Jurkat, Clone E6-1 (cell line): ENCODE results near the gene EME1.

Source experiments
- DNase-seq: peaks from one replicate; pipeline ENCODE4 v3.0.0-alpha.2; 2011; ENCODE audit warnings: low read depth, low spot score
- H3K4me3 ChIP-seq: 2 replicates; pipeline ENCODE4 v1.5.1; 2011; ENCODE audit warnings: mild to moderate bottlenecking, low read length, control low read depth, moderate library complexity

The EME1 gene

DNA sequence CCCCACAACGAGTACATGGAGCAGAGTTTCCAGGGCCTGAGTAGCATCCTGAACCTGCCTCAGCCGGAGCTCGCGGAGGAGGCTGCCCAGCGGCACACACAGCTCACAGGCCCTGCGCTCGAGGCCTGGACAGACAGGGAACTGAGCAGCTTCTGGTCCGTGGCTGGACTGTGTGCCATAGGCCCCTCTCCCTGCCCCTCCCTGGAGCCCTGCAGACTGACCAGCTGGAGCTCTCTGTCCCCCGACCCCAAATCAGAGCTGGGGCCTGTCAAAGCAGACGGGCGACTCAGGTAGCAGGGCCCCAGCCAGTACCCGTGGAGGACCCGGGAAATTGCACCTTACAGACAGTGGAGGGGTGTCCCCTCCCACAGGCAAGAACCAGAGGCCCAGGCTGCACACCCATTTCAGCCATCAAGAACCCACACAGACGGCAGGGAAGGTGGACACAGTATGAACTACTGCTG lies 13.0 kb upstream of the EME1 start:
- no peak for DNase-seq
- H3K4me3 ChIP-seq: no peak overlapping the region

DNA sequence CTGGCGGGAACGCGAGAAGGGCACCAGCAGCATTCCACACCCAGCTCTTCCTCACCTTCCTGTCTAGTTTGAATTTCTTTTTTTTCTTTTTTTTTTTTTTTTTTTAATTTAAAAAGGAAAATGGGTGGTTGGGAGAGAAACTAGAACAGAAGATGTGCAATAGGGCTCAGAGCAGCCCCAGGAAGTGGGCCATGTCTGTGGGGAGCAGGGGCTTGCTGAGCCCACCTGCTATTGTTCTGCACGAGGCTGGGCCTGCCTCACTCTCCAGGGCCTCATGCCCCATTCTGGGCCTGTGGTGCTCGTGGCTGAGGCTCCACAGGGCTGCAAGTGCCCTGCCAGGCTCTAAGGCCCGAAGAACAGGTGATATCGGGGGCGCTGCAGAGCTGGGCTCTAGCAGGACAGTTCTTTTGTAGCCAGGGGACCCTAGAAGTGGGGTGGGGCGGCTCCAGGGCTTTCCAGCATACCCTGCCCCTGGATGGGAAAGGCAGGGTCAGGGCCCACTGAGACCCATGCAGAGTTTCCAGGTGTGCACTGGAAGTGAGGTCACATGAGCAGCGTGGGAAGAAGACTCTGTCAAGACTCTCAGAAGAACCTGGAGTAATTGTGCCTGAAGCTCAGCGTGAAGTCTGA lies 12.4 kb upstream of the EME1 start:
- no peak overlapping the region for H3K4me3 ChIP-seq
- DNase-seq: peak; percentile 57

DNA sequence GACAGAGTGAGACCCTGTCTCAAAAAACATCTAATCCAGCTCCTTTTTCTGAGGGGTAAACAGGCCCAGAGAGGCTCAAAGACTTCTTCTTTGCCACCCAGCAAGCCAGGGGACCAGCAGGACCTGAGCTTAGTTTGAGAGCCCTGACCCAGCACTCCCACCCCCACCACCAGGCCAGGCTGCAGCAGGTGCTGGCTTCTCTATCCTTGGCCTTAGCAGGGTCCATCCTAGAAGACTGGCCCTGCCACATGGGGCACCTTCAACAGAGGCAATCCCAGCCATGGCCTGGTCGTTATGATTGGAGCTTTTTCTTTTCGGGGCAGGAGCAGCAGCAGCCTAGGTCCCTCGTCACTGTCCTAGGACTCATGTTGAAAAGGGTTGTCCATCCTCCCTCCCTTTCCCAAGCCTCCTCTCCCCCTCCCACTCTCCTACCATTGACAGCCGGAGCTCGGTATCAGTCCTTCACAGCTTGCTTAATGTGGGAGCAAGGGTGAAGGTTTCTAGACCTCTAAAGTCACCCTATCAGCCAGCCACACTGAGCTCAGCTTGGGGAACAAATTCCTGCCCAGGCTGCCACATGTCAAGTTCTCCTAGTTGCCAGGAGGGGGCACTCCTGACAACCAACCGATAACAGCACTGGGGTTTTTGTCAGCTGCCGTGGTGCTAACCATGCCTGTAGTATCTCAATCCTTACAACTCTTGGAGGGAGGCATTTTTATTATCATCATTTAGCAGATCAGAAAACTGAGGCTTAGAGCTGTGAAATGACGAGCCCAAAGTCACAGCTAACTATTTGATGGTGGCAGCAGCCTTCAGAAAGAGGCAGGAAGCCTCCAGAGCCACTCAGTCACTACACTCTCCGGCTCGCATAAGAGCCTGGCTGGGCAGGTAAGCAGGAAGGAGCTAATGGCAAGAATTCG lies 11.2 kb upstream of the EME1 start:
- no peak overlapping the region for H3K4me3 ChIP-seq
- peak; percentile 80 for DNase-seq

DNA sequence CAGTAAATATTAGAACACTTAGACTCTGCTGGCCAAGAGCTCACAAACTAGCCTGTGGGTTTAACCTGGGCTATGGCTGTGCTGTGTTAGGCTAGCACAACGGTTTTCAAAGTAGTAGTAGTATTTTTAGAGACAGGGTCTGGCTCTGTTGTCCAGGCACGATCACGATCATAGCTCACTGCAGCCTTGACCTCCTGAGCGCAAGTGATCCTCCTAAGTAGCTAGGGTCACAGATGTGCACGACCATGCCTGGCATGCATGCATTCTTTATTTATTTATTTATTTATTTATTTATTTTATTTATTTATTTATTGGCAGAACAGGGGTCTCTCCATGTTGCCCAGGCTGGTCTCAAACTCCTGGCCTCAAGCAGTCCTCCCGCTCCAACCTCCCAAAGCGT lies 10.4 kb upstream of the EME1 start:
- no peak for DNase-seq
- H3K4me3 ChIP-seq: no peak overlapping the region

DNA sequence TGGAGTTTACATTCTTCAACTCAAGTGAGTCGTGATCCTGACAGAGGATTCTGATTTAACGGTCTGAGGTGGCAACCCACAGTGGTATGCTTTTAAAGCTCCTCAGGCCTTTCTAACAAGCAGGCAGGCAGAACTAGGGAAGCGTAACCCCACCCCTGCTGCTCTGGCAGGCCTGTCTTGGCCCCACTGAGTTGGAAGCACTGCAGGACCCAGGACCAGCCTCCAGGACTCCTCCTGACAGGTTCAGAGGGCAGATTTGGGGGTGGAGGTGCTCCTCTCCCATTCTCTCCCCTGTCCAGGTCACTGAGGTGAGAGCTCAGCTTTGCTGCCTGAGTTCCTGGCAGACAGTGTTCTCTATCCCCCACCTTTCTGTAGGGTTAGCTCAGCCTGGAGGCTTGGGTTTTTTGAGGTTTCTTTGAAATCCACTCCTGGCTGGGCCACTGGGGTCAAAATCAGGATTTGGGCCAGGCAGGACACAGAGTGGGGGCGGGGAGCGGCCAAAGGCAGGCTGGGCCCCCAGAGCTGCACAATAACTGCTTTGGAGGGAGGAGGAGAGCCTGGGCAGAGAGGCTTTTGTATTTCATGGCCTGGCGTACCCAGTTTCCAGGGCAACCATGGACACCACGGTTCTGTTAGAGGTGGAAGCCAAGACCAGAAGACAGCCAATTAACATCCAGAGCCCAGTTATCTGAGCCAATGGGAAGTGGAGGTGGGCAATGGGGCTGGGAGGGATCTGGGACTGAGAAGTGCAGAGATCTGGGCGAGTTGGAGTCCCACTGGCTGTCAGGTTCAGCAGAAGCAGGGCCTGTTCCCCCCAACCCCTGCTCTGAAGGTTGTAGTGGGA lies 9.6 kb upstream of the EME1 start:
- no peak for DNase-seq
- no peak overlapping the region for H3K4me3 ChIP-seq

DNA sequence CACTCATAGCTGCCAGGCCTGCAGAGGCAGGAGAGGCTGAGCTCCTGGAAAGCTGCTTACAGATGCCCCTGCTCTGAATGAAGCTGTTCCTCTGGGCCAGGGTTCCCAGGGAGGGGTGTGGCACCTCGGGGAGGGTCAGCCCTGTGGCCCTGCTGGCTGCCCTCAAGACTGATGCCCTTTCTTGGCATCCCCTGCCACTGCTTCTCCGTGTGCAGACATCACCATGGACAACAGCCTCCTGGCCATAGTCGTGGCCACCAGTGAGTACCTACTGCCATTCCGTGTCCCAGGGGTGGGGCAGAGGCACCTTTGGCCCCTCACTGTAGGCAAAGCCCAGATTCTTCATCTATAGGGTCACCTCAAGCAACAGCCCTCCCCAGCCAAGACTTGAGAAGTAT lies 9.0 kb upstream of the EME1 start:
- DNase-seq: no peak
- no peak overlapping the region for H3K4me3 ChIP-seq

DNA sequence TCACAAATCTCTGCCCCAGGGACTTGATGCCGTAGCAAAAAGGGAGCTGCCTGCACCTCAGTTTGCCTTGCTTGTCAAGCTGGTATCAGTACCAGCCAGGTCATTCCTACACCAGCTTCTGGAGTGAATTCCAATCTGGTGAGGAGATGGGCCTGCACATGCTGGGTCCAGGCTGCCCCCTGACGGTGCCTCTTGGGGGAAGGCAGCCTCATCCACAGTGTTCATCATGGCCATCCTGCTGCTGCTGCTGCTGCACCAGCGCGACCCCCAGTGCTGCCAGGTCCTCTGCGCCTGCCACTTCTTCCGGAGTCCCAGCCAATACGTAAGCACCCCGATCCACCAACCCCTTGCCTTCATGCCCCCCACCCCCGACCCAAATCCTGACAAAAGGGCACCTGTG lies 8.3 kb upstream of the EME1 start:
- DNase-seq: no peak
- no peak overlapping the region for H3K4me3 ChIP-seq

DNA sequence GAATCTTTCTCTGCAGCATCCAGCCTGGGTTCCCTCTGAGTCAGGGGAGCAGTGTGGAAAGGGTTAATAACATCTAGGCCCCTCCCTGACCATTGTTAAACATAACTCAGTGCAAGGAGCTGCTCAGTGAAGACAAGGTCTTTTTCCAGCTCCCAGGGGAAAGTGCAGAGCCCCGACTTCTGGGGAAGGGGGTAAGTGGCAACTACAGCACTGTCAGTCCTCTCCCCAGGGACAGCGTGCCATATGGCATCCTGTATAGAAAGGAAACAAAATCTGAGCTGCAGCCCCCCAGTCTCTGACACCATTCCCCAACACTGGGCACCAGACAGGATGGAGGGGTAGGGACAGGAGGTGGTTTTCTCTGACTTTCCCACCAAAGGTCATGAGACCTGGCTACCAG lies 7.9 kb upstream of the EME1 start:
- H3K4me3 ChIP-seq: no peak overlapping the region
- no peak for DNase-seq

DNA sequence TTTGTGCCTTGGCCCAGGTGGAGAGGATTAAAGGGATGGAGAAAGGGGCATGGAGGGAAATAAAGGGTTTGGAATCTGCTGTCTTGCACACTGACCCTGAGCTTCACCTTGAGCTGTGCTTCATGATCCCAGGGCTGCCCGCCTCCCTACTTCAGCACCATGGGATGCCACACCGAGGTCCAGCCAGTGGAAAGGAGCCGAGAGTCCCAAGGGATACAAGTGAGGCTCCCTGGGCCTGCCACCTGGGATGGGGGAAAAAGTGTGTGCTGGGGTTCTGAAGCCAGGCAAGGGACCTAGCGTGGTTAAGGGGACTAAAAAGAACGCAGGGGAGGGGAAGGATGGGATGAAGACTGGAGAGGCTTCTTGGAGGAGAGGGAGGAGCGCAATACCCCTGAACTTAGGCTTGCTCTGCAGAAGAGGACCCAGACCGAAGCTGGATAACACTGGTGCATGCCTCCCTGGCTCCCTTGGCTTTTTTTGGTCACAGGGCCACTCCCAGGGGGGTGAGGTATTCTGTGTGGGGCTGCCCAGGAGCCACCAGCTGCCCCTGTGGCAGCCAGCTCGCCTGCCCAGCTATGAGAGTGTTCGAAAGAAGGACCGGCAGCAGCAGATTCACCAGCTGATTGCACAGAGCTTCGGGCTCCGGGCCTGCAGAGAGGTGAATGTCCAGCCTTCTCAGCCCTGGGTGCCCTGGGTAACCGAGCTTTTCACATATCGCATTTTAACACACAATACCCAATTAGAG lies 7.2 kb upstream of the EME1 start:
- DNase-seq: no peak
- H3K4me3 ChIP-seq: no peak overlapping the region

DNA sequence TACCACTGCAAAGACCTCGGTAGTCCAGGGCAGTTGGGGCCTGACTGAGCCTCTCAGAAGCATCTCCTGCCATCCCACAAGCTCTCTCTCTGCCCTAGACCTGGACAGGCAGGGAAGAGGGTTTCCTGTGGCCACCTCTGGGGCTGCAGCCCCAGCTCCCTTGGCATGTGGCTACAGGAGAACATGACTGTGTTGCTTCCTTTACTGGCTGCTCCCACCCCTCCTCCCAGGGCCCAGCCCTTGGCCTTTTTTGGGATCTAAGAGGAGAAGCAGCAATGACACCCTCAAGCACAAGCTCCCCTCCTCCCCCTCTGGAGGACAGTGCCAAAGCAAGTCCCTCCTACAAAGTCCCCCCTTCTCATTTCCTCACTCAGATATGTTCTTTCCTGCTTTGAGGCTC lies 5.6 kb upstream of the EME1 start:
- H3K4me3 ChIP-seq: no peak overlapping the region

DNA sequence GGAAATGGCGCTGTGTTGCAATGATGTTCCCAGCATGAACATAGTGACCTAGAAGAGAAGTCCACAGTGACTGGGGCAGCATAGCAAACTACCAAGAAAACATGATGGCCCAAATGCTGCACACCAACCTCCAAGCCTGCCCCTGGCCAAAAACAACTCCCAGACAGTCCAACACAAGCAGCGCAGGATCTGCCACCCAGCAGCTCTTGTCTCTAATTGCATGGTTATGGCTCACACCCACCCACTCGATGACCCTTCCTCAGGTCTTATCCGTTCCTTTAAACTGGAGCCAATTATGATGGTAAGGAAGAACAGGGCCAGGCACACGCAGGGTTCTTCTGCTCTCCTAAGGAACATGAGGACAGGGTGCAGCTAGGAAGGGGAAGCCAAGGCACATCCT lies 3.0 kb upstream of the EME1 start:
- H3K4me3 ChIP-seq: no peak overlapping the region
- DNase-seq: no peak

More for the DNA sequence above, 5.6 kb upstream of the EME1 start:
- DNase-seq: no peak

DNA sequence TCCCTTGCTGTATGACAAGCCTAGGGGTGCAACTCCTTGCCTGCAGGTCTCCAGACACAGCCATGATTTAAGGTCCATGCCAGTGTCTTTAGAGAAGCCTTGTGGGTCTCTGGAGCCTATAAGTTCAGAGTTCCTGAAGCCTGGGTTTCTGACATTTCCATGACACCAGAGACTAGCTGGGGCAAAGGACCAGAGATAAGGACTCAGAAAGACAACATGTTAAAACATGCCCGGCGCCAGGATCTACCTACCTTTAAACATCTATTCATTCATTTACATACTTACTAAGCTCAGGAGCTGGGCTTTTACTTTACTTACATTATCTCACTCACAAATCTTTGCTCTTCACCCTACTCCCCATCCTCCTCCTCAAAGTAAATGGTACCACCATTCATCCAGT lies 1.5 kb upstream of the EME1 start:
- peak overlapping the region; percentile 95 for H3K4me3 ChIP-seq
- no peak for DNase-seq

DNA sequence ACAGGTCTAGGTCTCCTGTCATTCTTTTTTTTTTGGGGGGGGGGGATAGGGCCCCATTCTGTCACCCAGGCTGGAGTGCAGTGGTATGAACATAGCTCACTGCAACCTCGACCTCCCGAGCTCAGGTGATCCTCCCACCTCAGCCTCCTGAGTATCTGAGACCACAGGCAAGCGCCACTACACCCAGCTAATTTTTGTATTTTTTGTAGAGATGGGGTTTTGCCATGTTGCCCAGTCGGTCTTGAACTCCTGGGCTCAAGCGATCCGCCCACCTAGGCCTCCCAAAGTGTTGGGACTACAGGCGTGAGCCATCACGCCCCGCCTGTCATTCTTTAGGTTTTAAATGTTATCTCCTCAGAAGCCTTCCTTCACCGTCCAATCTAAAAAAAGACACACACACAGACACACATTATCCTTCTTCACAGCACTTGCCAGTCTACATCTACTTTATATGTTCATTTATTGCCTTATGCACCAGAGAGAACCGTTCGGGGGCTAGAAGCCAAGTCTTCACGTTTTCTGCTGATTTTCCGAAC lies 739 bp upstream of the EME1 start:
- H3K4me3 ChIP-seq: peak overlapping the region; percentile 95
- no peak for DNase-seq

DNA sequence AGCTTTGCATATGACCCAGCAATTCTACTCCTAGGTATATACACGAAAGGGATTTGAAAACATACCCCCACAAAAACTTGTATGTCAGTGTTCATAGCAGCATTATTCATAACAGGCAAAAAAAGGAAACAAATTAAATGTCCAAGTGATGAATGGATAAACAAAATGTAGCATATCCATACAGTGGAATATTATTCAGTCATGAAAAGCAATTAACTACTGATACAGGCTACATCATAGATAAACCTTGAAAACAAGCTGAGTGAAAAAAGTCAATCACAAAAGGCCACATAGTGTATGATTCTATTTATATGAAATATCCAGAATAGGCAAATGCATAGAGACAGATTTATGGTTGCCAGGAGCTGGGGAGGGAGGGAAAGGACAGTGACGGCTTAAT lies 676 bp downstream of the EME1 start:
- DNase-seq: no peak
- H3K4me3 ChIP-seq: peak overlapping the region; percentile 95

DNA sequence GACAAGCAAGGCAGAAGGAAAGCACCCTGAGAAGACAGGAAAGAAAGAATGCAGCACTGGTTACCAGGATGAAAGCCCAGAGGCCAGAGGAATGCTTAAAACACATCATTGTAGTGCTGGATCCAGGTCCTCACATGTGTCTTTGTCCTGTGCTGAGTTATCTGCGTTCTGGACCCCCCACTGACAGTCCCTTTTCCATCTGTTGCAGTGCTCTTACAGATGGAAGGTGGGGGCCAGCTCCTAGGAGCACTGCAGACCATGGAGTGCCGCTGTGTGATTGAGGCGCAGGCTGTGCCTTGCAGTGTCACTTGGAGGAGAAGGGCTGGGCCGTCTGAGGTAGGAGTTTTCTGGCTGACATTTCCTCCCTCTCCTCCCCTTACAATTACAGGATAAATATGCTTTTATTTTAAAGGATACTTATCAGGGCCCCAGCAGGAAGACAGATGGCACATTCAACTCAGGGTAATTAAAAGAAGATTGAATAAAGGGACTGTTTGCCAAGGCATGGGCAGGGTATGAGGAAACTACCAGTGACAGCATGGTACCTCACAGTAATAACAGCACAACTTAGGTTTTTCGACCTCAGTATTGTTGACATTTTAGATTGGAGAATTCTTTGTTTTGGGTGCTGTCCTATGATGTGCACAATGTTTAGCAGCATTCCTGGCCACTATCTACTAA lies 3.0 kb downstream of the EME1 start:
- no peak overlapping the region for H3K4me3 ChIP-seq
- DNase-seq: no peak

DNA sequence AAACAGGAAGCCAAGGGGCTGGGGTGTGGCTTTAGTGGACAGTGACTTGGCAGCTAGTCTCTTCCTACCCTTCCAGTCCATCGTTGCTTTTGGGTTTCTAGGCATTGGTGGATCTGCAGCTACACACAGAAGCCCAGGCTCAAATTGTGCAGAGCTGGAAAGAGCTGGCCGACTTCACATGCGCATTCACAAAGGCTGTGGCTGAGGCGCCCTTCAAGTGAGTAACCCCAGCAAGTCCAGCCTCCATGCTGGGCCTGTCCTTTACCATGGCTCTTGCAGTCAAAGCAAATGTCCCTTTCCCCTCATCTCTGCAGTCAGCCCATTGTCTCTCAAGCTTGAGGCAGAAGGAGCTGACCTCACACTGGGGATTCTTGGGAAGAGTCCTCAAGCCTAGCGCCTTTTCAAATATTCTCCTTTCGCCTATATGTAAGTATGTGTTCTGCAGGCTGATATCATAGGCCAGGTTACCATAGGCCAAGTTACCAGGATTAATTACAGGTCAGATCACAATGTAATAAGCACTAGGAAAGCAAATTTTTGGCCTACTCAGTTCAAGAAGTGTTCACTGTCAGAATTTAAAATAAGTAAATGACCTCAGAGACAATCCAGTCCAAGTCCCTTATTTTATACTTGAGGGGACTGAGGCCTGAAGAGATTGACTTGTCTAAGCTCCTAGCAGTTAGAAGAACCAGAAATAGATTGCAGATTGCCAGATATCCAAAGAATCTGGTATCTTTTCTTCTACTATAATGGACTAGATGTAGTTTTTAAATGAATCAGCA lies 6.5 kb downstream of the EME1 start:
- DNase-seq: no peak
- H3K4me3 ChIP-seq: no peak overlapping the region

DNA sequence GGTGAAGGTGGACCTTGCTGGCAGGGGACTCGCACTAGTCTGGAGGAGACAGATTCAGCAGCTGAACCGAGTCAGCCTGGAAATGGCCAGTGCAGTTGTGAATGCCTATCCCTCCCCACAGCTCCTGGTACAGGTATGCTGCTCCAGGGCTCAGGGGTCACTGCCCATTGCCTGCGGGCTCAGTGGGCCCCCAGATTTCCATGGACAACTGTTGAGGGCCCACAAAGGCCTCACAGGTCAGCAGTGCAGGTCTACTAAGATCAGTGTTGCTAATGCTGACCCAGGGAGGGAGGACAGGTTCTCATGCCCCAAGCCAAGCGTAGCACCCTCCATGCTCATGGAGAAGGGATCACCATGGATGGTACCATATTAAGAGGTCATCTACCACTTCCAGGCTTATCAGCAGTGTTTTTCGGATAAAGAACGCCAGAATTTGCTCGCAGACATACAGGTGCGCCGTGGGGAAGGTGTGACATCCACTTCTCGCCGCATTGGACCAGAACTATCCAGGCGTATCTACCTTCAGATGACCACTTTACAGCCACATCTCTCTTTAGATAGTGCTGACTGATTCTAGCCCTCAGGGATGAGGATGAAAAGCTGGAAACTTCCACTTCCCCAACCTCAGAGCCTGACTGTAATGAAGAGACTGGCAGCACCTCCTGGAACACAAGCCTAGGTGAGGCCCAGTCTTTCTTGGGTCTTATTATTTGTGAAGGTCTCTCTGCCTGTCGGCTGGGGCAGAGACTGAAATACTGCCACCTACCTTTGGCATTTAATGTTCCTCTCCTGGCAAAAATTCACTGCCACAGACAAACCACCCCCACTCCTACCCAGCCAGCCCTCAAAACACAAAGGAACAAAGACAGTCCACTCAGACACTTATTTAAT lies 7.6 kb downstream of the EME1 start:
- H3K4me3 ChIP-seq: no peak overlapping the region
- DNase-seq: no peak
